Measurements from ENCODE around the gene KCNN3. TPM values are rescaled to one million over a fixed set of nuclear protein-coding genes. Genes with fewer than 3 reads are reported as not detected.

Gene KCNN3
- total RNA-seq, 3 donors from 2014 or later (not counting 1 experiment from before 2014, with no cell fraction given) = 0.05 to 0.95 TPM; not detected in 1

DNA sequence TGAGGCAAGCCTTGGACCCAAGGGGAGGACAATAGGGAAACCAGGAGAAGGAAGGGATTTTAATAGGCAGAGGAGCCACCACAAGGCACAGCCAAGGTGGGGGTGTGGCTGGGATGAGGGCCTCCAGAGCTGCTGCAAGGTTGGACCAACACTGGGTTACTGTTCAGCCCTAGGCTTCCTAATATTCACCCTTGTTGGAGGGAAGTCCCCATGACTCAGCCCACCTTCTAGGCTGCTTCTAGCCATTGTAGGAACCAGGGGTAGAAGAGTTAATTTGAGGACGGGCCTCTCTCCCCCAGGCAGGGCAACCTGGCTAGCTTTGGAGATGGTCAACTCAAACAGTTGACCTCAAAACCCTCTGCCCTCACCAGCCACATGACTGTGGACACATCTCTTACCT lies 59.5 kb downstream of the KCNN3 start:
- Mint-ChIP-seq H3K9me3 (no peaks in the 10 kb centered on the region), H3K36me3 (no peaks in the 10 kb centered on the region), H3K27ac (no peak overlapping the region), H3K27me3 (ENCODE audit: low read depth in 2 of 2) (peaks cover 30 to 39% of the 10 kb centered on the region in 2 donors), H3K4me3 (no peak overlapping the region), H3K4me1 (peaks cover 0 to 6% of the 10 kb centered on the region in 2 donors)
- TF ChIP-seq, protein P1, sequence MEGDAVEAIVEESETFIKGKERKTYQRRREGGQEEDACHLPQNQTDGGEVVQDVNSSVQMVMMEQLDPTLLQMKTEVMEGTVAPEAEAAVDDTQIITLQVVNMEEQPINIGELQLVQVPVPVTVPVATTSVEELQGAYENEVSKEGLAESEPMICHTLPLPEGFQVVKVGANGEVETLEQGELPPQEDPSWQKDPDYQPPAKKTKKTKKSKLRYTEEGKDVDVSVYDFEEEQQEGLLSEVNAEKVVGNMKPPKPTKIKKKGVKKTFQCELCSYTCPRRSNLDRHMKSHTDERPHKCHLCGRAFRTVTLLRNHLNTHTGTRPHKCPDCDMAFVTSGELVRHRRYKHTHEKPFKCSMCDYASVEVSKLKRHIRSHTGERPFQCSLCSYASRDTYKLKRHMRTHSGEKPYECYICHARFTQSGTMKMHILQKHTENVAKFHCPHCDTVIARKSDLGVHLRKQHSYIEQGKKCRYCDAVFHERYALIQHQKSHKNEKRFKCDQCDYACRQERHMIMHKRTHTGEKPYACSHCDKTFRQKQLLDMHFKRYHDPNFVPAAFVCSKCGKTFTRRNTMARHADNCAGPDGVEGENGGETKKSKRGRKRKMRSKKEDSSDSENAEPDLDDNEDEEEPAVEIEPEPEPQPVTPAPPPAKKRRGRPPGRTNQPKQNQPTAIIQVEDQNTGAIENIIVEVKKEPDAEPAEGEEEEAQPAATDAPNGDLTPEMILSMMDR (IDR thresholded peaks at IDR 0.05) = no peak
- Histone ChIP-seq H3K9me3 (ENCODE audit: control insufficient read depth, insufficient read depth, low read length) (no peaks in the 10 kb centered on the region), H3K27me3 (ENCODE audit: control insufficient read depth, insufficient read depth, low read length) (no peaks in the 10 kb centered on the region), H3K36me3 (ENCODE audit: control insufficient read depth, insufficient read depth, low read length) (no peaks in the 10 kb centered on the region), H3K27ac (ENCODE audit: low read length) (no peak overlapping the region), H3K4me3 (ENCODE audit: low read length) (no peak overlapping the region), H3K4me1 (ENCODE audit: control insufficient read depth, insufficient read depth, low read length) (no peaks in the 10 kb centered on the region)
- WGBS (ENCODE audit: insufficient coverage) = 83% methylated on average over 1 of the region's 1 CpG
- intact Hi-C loops (cut with micrococcal nuclease) = no loop called here
- DNase-seq = no peak
- no peak for ATAC-seq

DNA sequence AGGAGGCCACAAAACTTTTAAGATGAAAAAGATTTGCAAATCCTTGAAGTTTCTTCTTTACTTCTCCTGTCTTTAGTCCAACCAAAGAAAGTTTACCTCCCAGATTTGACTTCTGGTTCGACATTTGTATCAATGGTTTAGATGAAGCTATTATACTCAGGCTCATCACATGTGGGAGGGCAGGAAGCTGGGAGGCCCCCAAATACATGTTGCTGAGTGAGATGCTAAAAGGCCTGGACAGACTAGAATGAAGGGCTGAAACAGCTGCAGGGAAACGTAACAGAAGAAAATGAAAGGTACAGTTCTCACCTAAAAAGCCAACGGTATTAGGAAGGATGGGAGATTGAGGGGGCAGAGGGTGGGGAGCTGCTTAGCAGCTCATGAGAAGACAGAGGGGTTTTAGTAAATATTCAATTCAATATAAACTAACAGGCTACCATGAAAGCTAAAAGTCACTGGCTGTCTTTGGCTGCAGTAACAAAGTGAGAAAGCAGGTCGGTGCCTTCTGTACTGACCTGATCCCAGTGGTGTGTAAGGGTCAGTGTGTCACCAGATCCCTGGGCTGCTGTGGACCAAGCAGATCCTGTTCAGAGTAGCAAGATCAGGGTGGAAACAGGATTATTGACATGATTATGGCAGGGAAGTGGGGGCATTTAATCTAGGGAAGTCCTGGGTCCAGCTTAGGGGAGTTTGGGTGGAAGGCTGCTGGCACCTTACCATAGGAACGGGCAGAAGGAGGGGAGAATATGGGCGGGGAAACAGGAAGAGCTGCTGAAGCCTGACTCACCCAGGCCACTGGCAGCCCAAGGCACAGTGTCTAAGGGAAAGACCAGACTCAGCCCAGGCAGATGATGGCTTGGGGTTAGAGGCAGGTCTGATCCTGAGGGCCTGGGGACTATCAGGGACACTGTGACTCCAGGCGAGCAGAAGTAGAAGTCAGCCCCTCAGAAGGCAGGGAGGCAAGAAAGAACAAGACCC lies 60.4 kb downstream of the KCNN3 start:
- no peaks in the 10 kb centered on the region for H3K36me3 Mint-ChIP-seq
- 65% methylated on average over 7 of the region's 7 CpGs for WGBS (ENCODE audit: insufficient coverage)
- no peaks in the 10 kb centered on the region for H3K4me1 ChIP-seq (ENCODE audit: control insufficient read depth, insufficient read depth, low read length)
- no peak overlapping the region for H3K4me3 ChIP-seq (ENCODE audit: low read length)
- no peak for ATAC-seq
- no peak overlapping the region for H3K27ac ChIP-seq (ENCODE audit: low read length)
- no peaks in the 10 kb centered on the region for H3K36me3 ChIP-seq (ENCODE audit: control insufficient read depth, insufficient read depth, low read length)
- no peaks in the 10 kb centered on the region for H3K9me3 ChIP-seq (ENCODE audit: control insufficient read depth, insufficient read depth, low read length)
- no peaks in the 10 kb centered on the region for H3K27me3 ChIP-seq (ENCODE audit: control insufficient read depth, insufficient read depth, low read length)
- DNase-seq = no peak
- H3K27me3 Mint-ChIP-seq (ENCODE audit: low read depth in 2 of 2) = peaks cover 35 to 48% of the 10 kb centered on the region in 2 donors
- intact Hi-C loops (cut with micrococcal nuclease) = no loop called here
- peaks cover 0 to 6% of the 10 kb centered on the region in 2 donors for H3K4me1 Mint-ChIP-seq
- no peaks in the 10 kb centered on the region for H3K9me3 Mint-ChIP-seq
- TF ChIP-seq, protein P1 (IDR thresholded peaks at IDR 0.05) = no peak
- no peak overlapping the region for H3K4me3 Mint-ChIP-seq
- H3K27ac Mint-ChIP-seq = no peak overlapping the region

DNA sequence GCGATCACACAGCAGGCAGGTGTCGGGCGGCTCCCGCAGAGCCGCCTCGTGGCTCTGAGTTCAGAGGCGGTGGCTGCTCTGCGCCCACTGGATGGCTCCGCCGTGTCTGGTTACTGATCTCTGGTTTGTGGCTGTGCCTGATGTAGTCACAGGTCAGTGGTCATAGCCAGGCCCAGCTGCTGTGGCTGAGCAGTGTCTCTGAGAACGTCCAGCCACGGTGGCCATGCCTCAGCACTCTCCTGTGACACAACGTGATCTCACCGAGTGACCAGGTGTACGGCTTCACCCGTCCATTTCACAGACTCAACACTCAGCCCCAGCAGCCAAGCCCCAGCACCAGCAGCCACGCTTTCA lies 61.2 kb downstream of the KCNN3 start:
- 47% methylated on average over 17 of the region's 17 CpGs for WGBS (ENCODE audit: insufficient coverage)

More for the DNA sequence above, 61.2 kb downstream of the KCNN3 start:
- Histone ChIP-seq H3K4me3 (ENCODE audit: low read length) (no peak overlapping the region), H3K9me3 (ENCODE audit: control insufficient read depth, insufficient read depth, low read length) (no peaks in the 10 kb centered on the region), H3K36me3 (ENCODE audit: control insufficient read depth, insufficient read depth, low read length) (no peaks in the 10 kb centered on the region), H3K4me1 (ENCODE audit: control insufficient read depth, insufficient read depth, low read length) (no peaks in the 10 kb centered on the region), H3K27ac (ENCODE audit: low read length) (no peak overlapping the region), H3K27me3 (ENCODE audit: control insufficient read depth, insufficient read depth, low read length) (no peaks in the 10 kb centered on the region)
- no peak overlapping the region for H3K4me3 Mint-ChIP-seq
- peaks cover 43 to 56% of the 10 kb centered on the region in 2 donors for H3K27me3 Mint-ChIP-seq (ENCODE audit: low read depth in 2 of 2)
- no peak for DNase-seq
- TF ChIP-seq, protein P1 (IDR thresholded peaks at IDR 0.05) = no peak
- no peaks in the 10 kb centered on the region for H3K9me3 Mint-ChIP-seq
- H3K36me3 Mint-ChIP-seq = no peaks in the 10 kb centered on the region
- H3K4me1 Mint-ChIP-seq = peaks cover 0 to 6% of the 10 kb centered on the region in 2 donors
- no peak overlapping the region for H3K27ac Mint-ChIP-seq
- intact Hi-C loops (cut with micrococcal nuclease) = no loop called here
- no peak for ATAC-seq
